Dedifferentiated amniotic fluid mesenchymal stem cell (primary cell): ENCODE data around the gene CC2D1A.

Source experiments
- DNase-seq: peaks from one replicate; pipeline ENCODE4 v3.0.0-alpha.2; 2016; ENCODE audit errors: extremely low spot score

The CC2D1A gene

DNA sequence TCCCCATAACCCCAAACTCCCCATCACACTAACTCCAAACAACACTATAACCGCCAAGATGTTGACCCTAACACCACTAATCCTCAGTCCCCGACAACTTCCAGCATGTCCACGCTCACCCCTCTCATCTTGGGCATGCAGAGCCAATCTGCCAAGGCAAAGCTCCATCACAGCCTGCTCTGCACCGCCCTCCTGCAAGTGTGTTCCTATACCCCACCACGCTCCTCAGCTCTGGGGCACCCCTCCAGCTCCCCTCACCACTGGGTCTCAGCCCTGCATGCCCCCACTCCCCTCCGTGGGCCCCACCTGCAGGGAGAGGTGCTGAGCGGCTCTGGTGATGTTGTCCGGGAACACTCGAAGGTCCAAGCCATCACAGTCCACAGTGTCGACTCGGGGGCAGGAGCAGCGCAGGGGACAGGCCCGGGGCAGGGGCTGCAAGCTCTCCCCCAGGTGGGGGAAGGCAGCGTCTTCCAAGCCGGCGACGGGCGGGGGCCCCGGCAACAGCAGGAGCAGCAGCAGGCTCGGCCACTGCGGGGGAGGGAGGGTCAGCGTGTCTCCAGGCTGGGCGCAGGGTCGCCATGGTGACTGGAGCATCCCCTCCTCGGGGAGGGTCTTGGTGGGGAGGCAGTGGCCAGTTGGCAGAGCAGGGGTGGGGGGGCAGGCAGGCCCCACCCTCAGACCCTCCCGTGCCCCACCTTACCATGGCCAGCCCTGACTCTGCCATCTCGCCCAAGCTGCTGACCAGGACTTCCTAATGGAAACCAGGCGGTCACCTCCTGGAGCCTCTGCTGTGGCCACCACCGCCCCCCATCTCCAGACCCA is 31.7 kb downstream of the CC2D1A start:
- no peak for DNase-seq

DNA sequence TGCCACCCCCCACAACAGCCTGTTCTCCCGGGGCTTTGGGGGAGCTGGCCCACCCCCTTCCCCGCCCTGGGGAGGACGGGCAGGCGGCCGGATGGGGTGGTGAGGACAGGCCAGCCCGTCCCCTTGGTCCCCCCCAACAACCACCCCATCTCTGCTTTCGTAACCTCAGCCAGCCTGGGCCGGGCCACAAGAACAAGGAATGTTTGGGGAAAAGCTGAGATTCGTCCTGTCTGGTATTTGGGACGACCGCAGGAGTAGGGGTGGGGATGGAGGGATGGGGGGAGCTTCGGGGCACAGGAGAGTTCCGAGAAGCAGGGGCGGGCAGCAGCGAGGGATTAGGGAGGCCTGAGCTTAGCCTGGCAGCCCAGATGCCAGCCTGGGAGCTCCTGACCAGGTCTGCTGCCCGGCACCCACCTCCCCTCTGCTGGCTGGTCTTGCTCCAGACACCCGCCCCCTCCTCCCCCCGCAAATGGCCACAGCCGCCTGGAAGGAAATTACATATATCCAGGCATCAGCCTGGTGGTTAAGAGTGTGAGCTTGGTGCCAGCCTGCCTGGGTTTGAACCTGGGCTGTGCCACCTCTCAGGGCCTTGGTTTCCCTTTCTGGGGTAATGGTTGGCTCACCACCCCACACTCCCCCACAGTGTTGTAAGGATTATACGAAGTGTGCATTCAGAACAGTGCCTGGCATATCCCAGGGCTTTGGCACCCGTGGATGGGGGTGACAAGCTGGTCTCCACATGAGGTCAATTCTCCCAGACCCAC is 32.5 kb downstream of the CC2D1A start, which contains the start of gene PODNL1:
Gene PODNL1 (minus strand): TSS at position 117 of the 764 bp plus-strand sequence. CDS start 236 bp downstream, outside the sequence.
- DNase-seq: peak; percentile 56

DNA sequence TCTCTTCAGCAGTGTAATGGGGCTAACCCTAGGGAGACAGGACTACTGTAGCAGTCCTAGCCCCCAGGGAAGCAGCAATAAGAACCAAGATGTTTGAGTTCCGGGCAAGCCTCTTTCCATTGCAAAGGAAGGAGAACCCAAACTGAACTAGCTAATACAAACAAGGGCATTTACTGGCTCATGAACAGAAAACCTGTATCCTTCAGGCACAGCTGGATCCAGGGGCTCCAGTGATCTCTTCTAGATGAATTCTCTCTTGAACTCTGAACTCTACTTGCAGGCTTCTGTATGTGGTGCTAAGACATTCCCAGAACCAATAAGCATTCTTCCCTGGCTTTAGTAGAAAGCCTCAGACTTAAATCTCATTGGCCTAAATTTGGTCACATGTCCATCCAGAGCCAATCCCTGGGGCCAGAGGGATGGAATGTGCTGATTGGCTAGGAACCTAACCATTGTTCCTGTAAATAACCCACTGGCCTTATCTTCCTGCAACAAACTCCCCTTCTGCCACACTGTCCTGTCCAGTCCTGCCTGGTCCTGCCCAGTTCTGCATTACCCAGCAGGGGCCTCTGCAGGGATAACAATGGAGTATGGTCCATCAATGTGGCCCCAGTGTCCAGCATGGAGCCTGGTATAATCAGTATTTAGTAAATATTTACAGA is 36.2 kb downstream of the CC2D1A start:
- no peak for DNase-seq

DNA sequence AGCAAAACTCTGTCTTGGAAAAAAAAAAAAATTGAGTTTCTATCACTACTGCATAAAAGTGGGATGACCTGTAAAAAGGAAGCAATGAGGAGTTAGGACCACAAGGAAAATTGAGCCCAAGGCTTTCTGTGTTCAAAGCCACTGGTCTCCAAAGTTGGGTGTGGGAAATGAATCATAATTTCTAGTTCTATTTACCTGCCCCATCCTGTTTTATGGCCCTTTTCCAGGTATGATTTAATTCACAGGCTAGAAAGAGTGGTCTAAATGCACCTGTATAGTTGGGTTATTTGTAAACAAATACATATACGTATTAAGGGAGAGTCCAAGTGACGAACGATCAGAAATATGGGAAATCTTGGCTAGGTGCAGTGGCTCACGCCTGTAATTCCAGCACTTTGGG is 40.4 kb downstream of the CC2D1A start:
- no peak for DNase-seq

DNA sequence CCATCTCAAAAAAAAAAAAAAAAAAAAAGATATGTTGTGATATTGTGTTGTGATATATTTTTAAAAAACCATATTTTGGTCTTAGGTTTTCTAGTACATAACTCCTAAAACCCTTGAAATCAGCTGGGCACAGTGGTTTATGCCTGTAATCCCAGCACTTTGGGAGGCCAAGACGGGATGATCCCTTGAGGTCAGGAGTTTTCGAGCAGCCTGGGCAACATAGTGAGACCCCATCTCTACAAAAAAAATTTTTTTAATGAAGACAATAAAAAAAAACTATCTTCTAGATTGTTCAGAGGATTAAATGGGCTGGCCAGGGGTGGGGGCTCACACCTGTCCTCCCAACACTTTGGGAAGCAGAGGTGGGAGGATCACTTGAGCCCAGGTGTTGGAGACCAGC is 45.0 kb downstream of the CC2D1A start:
- DNase-seq: no peak

DNA sequence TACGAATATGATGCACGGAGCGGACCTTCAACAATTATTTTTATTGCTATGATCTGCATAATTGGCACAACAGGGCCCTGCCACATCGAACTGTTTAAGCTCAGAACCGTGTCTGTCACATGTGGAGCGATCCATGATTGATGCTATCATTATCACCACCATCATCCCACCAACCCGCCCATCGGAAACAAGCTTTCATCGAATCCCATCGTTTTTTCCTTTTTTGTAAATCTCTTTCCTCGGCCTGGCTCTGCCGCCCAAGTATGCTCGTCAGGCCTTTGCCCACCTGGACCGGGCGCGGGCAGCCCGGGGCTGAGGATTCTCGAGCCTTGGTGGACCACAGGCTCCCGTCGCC is 45.8 kb downstream of the CC2D1A start:
- no peak for DNase-seq

DNA sequence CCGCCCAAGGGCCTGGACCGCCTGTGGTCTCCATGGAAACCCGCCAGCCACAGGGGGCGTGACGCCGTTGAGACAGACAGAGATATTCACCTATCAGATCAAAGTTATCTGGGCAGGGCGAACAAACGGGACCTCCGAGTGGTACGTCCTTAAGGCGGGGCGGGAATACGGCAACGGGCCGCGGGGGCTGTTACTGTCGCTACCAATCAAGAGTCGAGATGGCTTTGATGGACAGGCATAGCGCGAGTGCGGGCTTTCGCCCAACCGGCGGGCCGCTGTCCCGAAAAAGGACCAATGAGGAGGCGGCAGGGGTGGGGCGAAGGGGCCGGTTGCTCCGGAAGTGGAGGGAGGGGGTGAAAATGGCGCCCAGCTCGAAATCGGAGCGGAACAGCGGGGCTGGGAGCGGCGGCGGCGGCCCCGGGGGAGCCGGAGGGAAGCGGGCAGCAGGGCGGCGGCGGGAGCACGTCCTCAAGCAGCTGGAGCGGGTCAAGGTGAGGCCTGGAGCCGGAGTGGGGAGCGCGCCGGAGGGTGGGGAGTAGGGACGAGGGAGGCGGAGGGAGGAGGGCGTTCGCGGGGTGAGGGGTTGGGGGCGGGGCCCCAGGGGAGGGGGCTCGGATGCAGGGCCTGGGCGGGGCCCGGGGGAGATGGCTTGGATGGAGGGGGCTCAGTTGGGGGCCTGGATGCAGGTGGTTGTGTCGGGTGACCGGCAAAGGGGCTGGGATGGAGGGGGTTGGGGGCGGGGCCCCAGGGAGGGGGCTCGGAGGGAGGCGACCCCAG is 46.3 kb downstream of the CC2D1A start, which contains the start of gene DCAF15:
Gene DCAF15 (plus strand): TSS at position 356 of the 777 bp plus-strand sequence. CDS start 4 bp downstream, at position 360.
- peak; percentile 100 for DNase-seq

DNA sequence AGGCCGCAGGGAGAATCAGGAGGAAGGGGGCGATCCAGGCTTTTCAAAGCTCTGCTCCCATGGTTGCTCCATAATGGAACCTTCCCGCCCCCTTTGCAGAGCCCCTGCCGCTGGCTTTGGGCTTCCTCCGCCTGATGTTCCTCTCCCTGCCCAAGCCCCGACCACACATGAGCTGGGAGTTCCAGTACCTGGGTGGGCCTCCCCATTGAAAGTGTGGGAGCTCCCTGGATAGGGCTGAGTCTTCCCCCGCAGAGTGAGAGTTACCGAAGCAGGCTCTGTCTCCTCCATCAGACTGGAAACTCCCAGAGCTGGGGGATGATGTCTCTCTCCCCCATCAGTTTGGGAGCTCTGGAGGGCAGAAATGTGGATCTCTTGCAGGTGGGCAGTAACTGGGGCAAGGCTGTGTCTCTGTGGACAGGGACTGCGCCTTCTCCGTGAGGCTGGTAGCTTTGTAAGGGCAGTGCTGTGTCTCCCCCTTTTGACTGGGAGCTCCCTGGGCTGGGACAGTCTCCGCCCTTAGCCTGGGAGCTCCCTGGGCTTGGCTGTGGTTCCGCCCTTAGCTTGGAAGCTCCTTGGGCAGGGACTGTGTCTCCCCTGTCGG is 47.0 kb downstream of the CC2D1A start:
- DNase-seq: peak; percentile 36

DNA sequence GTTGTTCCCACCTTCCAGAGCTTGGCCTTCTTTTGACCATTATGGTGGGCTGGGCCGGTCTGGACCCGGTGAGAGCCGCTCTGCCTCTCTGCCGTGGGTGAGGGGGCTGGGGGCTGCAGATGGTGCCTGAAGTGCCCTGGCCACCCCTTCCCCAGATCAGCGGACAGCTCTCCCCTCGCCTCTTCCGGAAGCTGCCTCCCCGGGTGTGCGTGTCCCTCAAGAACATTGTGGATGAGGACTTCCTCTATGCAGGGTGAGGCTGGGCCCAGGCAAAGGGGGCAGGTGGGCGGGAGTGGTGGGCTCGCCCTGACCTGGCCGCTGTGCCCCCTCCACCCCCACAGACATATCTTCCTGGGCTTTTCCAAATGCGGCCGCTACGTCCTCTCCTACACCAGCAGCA is 48.2 kb downstream of the CC2D1A start:
- no peak for DNase-seq

DNA sequence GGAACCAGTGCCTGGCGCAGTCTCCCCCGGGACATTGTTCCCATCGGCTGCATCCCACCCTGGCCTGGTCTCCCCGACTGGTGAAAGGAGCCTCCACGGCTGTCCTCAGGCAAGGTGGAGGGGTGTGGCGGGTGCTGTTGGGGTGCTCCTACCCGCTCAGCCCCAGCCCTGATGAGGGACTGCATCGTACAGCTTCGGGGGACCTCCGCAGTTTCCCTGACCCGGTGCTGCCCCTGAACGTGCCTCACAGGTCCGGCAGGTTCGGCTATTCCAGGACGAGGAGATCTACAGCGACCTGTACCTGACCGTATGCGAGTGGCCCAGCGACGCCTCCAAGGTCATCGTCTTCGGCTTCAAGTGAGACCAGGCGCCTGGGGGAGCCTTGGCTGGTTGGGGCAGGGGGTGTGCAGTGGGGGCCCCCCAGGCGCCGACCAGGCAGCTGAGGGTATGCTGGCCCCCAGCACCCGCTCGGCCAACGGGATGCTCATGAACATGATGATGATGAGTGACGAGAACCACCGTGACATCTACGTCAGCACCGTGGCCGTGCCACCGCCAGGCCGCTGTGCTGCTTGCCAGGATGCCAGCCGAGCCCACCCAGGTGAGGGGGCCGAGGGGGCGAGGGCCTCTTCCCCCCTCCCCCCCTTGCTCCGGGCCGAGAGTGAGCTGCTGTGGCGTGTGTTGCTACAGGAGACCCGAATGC is 49.8 kb downstream of the CC2D1A start:
- DNase-seq: no peak

DNA sequence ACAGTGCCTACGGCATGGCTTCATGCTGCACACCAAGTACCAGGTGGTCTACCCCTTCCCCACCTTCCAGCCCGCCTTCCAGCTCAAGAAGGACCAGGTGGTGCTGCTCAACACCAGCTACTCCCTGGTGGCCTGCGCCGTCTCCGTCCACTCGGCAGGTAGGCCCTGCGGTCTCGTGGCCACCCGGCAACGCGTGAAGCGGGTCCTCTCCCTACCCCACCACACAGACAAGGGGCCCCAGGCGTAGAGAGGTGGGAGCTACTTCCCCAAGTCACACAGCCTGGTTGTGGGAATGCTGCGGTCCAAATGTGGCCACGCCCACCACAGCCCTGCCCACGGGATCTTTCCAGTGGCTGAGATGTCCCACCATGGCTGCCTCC is 50.4 kb downstream of the CC2D1A start:
- no peak for DNase-seq

DNA sequence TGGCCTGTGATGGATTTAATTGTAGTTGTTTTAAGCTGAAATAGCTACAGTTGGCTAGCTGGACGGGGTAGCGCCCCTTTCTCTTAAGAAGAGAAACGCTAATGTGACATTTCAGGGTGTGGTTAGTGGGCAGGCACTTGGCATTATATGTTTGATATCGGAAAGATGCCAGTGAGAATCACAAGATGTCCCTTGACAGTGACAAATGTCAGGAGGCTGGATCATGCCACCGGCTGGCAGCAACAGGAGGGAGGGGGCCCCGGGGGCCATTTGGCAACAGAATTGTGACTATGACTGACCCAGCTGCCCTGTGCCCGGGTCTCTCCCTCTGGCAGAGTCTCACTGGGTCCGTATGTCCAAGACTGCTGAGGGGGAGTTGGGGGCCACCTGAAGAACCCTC is 51.0 kb downstream of the CC2D1A start:
- no peak for DNase-seq

DNA sequence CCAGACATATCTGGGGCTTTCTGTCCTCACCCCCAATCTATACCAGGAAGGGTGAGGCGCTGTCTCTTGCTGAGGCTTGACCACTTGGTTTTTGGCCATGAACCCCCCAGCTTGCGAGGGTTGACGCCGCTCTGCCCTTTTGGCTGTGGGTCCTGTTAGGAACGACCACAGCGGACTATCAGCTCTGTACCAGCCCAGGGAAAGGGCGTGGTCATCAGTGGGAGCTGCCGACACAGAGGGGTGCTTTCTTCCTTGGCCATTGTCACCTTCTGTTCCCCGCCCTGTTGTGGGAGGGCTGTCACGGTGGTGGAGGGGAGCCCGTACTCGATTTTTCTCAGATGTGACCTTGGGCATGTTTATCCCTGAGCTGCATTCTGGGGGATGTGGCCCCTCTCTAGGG is 52.0 kb downstream of the CC2D1A start:
- no peak for DNase-seq

DNA sequence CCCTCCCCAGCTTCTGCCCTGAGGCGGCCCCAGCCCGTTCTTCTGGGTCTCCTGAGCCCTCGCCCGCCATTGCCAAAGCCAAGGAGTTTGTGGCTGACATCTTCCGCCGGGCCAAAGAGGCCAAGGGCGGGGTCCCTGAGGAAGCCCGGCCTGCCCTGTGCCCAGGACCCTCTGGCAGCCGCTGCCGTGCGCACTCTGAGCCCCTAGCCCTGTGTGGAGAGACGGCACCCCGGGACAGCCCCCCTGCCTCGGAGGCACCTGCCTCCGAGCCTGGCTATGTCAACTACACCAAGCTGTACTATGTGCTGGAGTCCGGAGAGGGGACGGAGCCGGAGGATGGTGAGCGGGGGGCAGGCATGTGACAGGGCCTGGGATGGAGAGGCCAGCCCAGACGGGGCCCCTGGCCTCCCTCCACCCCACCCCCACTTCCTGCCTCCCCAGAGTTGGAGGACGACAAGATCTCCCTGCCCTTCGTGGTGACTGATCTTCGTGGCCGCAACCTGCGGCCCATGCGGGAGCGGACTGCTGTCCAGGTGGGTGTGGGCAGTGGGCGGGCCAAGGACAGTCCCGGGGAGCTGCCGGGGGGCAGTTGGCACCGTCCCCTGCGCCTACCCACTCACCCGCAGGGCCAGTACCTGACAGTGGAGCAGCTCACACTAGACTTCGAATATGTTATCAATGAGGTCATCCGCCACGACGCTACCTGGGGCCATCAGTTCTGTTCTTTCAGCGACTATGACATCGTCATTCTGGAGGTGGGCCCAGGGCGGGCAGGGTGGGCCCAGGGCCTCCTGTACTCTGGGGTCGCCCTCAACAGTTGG is 53.4 kb downstream of the CC2D1A start:
- no peak for DNase-seq

DNA sequence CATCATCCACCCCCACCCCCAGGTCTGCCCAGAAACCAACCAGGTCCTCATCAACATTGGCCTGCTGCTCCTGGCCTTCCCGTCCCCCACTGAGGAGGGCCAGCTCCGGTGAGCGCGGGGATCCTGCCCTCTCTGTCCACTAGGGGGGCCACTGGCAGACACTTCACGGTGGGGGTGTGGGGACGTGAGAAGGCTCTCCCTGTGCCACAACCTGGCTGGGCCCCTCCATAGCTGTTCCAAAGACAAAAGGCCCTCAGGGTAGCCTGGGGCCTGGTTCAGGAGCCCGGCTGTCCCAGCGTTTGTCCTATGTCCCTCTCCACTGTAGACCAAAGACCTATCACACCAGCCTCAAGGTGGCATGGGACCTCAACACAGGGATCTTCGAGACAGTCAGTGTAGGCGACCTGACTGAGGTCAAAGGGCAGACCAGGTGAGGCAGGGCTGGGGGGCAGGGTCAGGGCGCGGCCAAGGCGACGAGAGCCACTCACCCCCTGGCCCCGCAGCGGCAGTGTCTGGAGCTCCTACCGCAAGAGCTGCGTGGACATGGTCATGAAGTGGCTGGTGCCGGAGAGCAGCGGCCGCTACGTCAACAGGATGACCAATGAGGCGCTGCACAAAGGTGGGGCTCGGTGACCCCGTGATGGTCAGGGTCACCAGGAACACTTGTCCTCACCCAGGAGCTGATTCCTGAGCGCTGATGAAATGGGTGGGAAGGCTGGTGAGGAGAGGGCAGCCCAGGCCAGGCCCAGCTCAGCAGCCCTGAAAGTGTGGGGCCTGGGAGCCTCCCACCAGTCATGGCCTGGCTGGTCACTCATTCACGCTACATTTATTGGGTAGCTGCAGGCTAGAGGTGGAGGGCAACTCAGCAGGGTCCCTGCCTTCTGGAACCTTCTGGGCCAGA is 54.2 kb downstream of the CC2D1A start:
- no peak for DNase-seq

DNA sequence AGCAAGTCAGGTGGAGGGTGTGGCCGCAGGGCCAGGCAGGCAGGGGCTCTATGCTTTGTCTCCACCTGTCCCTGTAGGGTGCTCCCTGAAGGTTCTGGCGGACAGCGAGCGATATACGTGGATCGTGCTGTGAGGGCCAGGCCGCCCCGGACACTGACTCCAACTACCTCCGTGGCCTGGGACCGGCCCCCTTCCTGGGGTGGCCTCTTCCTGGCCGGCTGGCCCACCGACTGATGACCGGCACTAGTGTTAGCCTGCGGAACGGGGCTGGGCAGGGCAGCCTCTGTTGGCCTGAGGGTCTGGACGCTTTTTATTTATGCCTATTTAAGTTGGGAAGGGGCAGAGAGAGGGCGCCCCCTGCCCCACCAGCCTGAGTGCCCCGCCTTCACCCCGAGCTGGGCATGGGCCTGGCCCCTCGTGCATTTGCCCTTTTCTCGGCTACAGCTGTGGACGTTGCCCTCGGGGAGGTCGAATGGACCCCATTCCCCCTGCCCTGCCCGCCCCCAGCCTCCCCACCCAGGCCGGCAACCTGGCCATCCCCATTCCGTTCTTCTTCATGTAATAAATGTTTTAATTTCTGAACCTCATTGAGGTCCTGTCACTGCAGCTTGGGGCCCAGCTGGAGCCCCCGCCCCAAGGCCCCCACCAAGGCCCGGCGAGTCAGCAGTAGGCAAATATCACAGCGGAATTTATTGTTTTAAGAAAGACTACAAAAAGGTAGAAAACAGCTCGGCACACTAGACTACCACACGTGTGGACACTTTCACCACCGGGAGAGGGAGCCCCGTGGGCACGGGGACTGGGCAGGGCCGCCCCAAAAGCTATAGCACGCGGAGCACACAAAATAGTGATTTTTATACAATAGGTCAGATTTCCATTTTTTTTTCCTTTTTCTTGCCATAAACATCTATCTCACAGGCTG is 55.1 kb downstream of the CC2D1A start:
- no peak for DNase-seq

DNA sequence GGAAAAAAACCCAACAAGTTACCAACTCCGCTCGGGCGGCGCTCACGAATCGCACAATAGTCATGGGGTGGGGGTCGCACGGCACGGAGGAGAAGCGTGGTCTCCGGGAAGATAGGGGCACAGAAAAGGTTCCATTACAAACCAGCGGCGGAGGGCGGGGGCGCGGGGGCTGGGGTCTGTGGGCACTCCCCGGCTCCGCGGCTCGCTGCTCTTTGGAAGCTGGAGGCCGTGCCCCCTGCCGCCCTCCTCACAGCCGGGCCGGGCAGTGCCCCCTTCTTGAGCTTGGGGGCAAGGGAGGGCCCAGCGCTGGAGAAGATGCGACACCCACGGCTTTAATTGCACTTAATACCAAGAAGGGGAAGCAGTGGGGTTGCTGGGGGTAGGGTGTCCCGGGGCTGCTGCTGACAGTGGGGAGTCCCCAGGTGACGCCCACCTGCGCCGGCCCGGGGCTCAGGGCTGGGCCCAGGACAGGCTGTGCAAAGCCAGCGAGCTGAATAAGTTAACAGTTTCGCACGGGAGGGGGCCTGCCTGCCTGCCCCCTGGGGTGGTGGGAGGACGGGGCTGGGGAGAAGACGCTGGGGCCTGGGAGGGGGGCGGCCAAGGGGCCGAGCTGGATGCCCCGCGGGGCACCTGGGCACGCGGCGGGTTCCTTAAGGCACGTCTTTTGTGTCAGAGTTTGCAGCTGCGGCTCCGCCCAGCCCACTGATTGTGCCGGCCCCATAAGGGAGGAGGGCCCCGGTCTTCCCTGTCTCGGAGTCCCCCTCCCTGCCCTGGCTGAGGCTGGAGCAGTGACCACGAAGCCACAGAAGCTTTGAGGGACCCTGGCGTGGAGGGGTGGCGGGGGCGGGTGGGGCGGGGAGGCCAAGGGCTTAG is 56.1 kb downstream of the CC2D1A start:
- no peak for DNase-seq
